NCI-H82 treated with DMSO at 0.1 percent for 48 hours (cell line): ENCODE results near the gene LSM2.
"Not testable (repeated sequence)": the region's sequence is repeated elsewhere in the genome, so short reads cannot be mapped to it uniquely, and the experiment has no call there.

Experiments
- DNase-seq: peaks from one replicate; lab custom pipeline; 2025; ENCODE audit not compliant: unreplicated experiment; lab: John Stamatoyannopoulos, UW

Gene LSM2

DNA sequence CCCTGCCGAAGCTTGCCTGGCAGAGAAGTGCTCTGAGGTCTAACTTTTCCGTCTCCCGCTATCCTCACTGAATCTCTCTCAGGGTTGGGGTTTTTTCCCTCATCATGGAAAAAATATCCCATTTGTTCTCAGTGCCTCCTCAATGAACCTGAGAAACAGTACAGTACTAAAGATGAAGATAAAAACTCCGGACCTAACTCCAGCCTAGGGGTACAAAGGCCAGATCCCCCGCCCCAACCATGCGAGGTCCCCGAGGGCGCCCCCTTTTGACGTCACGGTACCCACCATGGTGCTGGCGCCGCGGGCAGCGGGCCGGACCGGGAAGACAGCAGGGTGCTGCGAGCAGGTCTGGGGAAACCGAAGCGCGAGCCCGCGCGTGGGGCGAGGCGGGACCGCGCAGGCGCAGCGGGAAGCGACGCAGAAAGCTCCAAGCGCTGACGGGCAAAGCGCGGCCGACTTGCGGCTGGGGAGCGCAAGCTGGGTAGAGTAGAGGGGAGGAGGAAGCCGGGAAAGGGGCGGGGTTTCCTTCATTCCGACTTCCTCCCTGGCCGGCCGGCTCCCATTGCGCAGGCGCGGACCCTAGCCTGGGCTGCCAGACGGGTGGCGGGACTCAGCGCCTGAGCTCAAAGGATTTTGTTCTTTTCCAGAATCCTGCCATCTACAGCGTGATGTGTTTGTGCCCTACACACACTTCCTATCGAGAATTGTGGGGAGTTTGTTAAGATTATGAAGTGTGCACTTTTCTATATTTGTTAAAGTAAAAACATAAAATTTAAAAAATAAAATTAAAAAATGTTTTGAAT is at the start of gene LSM2:
TSS of gene LSM2 (minus strand) at position 497 of the 803 bp plus-strand sequence. CDS start at position 288, 209 bp downstream.
- peak; percentile 92 for DNase-seq

GRCh38 chr6:31851980-31852718 is 45.4 kb upstream of the LSM2 start:
- not testable (repeated sequence) for DNase-seq

DNA sequence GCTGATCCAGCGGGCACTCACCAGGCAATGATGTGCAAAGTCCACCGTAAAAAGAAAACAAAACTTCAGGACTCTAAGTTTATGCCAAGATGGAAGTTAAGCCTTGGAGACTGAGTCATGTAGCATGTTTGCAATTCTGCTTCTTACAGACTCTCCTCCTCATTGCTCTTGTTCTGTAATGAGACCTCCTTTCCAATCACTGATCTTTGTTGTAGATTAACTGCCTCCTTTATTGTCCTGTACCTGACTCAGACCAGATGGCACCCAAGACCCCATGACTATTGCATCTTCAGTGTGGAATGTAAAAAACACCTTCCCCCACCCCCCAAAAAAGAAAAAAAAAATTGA is 44.7 kb upstream of the LSM2 start:
- no peak for DNase-seq

- DNase-seq, result no peak
These were observed 44.2 kb upstream of the LSM2 start for GRCh38 chr6:31850765-31851484.

- DNase-seq, result no peak
These were observed 40.7 kb upstream of the LSM2 start for GRCh38 chr6:31847276-31847978.

GRCh38 chr6:31844507-31844906 is 37.7 kb upstream of the LSM2 start:
- DNase-seq, result no peak

GRCh38 chr6:31842053-31842452 is 35.3 kb upstream of the LSM2 start:
- no peak for DNase-seq

DNA sequence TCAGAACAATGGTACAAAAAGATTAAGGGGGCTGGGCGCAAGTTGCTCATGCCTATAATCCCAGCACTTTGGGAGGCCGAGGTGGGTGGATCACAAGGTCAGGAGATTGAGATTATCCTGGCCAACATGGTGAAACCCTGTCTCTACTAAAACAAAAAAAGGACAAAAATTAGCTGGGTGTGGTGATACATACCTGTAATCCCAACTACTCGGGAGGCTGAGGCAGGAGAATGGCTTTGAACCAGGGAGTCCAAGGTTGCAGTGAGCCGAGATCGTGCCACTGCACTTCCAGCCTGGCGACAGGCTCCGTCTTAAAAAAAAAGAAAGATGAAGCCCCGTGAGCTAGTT is 33.0 kb upstream of the LSM2 start:
- DNase-seq, result not testable (repeated sequence)

- no peak for DNase-seq
These were observed 32.2 kb upstream of the LSM2 start for GRCh38 chr6:31838968-31839367.

DNA sequence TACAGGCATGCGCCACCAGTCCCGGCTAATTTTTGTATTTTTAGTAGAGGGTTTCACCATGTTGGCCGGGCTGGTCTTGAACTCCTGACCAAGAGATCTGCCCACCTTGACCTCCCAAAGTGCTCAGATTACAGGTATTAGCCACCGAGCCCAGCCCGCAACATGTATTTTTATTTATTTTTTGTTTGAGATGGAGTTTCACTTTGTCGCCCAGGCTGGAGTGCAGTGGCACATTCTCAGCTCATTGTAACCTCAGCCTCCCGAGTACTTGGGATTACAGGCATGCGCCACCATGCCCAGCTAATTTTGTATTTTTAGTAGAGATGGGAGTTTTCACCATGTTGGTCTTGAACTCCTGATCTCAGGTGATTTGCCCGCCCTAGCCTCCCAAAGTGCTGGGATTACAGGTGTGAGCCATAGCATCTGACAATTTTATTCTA is 31.4 kb upstream of the LSM2 start:
- not testable (repeated sequence) for DNase-seq

DNA sequence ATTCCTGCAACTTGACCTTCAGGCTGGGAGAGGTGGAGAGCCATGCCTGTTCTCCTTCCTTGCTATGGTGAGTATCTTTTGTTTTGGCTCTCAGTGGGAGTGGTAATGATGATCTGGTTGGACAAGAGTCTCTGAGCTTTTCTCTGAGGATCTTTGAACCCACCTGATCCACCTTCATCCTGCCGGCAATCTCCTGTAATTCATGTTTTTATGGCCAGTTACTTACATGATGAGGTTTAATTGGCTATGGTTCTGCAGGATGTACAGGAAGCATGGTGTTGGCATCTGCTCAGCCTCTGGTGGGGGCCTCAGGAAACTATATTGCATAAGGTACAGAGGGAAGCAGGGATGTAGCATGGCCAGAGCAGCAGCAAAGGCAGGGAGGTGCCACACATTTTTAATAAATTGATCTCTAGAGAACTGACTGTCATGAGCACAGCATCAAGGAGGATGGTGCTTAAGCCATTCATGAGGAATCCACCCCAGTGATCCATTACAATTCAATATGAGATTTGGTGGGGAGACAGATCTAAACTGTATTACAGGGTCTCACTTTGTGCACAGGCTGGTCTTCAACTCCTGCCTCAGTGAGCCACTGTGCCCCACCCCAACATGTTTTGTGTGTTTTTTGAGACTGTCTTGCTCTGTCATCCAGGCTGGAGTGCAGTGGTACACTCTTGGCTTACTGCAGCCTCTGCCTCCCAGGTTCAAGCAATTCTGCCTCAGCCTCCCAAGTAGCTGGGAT is 30.8 kb upstream of the LSM2 start:
- no peak for DNase-seq

DNA sequence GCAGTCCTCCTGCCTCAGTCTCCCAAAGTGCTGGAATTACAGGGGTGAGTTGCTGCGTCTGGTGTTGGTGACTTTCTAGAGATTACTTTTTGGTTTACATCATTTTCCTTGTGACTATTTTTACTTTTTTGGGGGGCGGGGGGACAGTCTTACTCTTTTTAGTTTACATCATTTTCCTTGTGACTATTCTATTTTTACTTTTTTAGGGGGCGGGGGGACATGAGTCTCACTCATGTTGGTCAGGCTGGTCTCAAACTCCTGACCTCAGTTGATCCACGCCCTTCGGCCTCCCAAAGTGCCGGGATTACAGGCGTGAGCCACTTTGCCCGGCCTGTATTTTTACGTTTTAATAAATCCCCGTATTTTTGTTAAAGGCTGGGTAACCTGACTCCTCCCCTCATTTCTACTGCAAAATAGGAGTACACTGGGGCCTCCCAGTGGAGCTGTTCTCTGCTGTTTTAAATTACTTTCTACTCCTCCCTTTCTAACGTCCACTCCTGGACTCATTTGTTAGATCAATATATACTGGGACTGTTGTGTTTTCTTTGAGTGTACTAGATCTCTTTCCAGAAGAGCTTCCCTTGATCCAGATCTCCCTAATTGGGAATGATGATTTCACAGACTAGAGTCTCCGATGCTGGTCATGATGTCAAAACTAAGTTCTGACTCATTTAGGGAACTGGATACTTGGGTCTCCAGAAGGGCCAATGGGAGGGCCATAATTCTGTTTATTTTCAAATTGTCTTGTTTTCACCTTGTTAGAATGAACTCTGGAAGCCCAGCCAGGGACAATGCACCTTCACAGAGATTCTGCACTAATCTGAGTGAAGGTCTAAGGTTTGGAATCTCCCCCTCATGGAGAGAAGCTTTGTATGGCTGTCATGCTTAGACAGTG is 30.0 kb upstream of the LSM2 start:
- DNase-seq, result no peak

- DNase-seq, result no peak
These were observed 29.3 kb upstream of the LSM2 start for GRCh38 chr6:31836047-31836473.

GRCh38 chr6:31834367-31835250 is 27.8 kb upstream of the LSM2 start:
- DNase-seq, result peak; percentile 70

DNA sequence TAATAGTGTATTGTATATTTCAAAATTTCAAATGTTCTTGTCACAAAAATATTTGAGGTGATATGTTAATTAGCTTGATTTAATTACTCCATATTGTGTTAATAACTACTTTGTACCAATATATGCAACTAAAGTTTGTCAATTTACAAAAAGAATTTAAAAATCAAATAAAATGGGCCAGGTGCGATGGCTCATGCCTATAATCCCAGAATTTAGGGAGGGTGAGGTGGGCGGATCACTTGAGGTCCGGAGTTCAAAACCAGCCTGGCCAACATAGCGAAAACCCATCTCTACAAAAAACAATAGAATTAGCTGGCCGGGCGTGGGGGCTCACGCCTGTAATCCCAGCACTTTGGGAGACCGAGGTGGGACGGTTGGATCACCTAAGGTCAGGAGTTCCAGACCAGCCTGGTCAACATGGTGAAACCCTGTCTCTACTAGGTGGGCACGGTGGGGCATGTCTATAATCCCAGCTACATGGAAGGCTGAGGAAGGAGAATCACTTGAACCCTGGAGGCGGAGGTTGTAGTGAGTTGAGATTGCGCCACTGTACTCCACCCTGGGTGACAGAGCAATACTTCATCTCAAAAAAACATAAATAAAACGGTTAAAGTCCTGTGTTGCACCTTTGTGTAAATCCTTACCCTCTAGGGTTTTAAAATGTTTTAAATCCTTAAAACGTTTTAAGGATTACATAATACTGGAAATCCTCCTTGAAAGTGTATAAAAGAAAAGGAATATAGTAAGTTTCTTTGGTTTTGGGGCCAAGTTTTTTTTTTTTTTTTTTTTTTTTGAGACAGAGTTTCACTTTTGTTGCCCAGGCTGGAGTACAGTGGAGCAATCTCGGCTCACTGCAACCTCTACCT is 24.8 kb upstream of the LSM2 start:
- no peak for DNase-seq

DNA sequence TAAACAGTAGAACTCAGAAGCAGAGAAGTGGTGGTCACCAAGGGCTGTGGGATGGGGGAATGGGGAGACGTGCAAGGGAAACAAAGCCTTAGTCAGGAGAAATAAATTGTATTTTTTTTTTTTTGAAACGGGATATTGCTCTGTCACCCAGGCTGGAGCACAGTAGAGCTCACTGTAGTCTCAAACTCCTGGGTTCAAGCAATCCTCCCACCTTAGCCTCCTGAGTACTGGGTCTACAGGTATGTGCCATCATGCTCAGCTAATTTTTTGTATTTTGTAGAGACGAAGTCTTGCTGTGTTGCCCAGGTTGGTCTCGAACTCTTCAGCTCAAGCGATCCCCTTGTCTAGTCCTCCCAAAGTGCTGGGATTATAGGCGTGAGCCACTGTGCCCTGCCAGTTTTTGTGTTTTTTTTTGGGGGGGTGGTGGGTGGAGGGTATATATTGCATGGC is 24.1 kb upstream of the LSM2 start:
- DNase-seq, result no peak

DNA sequence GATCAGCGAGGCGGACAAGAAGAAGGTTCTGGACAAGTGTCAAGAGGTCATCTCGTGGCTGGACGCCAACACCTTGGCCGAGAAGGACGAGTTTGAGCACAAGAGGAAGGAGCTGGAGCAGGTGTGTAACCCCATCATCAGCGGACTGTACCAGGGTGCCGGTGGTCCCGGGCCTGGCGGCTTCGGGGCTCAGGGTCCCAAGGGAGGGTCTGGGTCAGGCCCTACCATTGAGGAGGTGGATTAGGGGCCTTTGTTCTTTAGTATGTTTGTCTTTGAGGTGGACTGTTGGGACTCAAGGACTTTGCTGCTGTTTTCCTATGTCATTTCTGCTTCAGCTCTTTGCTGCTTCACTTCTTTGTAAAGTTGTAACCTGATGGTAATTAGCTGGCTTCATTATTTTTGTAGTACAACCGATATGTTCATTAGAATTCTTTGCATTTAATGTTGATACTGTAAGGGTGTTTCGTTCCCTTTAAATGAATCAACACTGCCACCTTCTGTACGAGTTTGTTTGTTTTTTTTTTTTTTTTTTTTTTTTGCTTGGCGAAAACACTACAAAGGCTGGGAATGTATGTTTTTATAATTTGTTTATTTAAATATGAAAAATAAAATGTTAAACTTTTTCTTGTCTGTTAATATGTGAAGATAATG is 23.0 kb upstream of the LSM2 start:
- DNase-seq, result peak; percentile 45
